Astrocyte (in vitro differentiated cells and primary cell): ENCODE results near the gene STEAP4.

Experiments
- CTCF ChIP-seq: IDR thresholded peaks from 2 replicates; pipeline ENCODE4 v1.5.1; 2011; ENCODE audit warnings: low read depth, mild to moderate bottlenecking, inconsistent platforms, low read length, moderate library complexity; ENCODE audit not compliant: insufficient read depth
- EZH2 ChIP-seq: IDR thresholded peaks from 2 replicates; pipeline ENCODE4 v1.6.1; 2012; ENCODE audit warnings: mild to moderate bottlenecking, low read length, inconsistent platforms; ENCODE audit not compliant: insufficient read depth

DNA sequence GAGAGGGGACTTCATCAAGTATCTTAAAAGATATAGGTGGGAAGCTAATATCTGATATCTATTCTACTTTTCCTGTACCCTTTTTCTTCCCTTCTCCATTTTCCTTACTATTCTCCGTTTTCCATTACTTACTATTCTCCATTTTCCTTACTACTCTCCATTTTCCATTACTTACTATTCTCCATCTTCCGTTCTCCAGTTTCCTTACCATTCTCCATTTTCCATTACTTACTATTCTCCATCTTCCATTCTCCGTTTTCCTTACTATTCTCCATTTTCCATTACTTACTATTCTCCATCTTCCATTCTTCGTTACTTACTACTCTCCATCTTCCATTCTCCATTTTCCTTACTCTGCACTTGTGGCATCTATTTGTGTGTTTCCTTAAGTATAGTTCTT is 39.3 kb downstream of the STEAP4 start:
- TF ChIP-seq CTCF (no peak), EZH2 (no peak)
